ENCODE measurements around the gene ACR.

GRCh38 chr22:50714631-50715179, 23.3 kb upstream of the ACR start:
- TF ChIP-seq MAX (IDR thresholded peaks at IDR 0.05; ENCODE audit: low read depth, low read length) (no peak), CTCF (IDR thresholded peaks at IDR 0.05; ENCODE audit: low read depth, low read length) (no peak), POLR2A (IDR thresholded peaks at IDR 0.05; ENCODE audit: extremely low read depth, insufficient read length) (no peak)

Data from NB4 (cell line).